ENCODE results near the gene CEPT1. TPM values are rescaled to one million over a fixed set of nuclear protein-coding genes. Genes with fewer than 3 reads are reported as not detected.
"Not testable (repeated sequence)": the region's sequence is repeated elsewhere in the genome, so short reads cannot be mapped to it uniquely, and the experiment has no call there.

The CEPT1 gene
- total RNA-seq, 4 donors from 2014 or later: 12.6 to 82.3 (median 35.8) TPM

DNA sequence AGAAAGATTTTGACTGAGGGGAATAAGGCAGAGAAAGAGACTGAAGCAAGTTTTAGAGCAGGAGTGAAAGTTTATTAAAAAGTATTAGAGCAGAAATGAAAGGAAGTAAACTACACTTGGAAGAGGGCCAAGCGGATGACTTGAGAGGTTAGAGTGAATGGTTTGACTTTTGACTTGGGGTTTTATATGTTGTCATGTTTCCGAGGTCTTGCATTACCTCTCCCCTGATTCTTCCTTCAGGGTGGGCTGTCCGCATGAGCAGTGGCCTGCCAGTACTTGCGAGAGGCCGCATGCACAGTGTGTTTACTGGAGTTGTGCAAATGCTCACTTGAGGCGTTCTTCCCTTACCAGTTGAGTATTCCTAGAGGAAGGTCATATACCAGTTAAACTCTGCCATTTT is 73.4 kb downstream of the CEPT1 start:
- Histone ChIP-seq H3K4me1 (no peaks in the 10 kb centered on the region), H3K4me3 (no peak overlapping the region), H3K36me3 (no peaks in the 10 kb centered on the region), H3K27me3 (no peaks in the 10 kb centered on the region), H3K27ac (no peak overlapping the region), H3K9me3 (no peaks in the 10 kb centered on the region)
- DNase-seq: no peak
- intact Hi-C loops (cut with DNase I; ENCODE audit: low total_unique reads): no loop called here
- no peak for TF ChIP-seq POLR2A (IDR thresholded peaks at IDR 0.05)
- TF ChIP-seq, protein P1, sequence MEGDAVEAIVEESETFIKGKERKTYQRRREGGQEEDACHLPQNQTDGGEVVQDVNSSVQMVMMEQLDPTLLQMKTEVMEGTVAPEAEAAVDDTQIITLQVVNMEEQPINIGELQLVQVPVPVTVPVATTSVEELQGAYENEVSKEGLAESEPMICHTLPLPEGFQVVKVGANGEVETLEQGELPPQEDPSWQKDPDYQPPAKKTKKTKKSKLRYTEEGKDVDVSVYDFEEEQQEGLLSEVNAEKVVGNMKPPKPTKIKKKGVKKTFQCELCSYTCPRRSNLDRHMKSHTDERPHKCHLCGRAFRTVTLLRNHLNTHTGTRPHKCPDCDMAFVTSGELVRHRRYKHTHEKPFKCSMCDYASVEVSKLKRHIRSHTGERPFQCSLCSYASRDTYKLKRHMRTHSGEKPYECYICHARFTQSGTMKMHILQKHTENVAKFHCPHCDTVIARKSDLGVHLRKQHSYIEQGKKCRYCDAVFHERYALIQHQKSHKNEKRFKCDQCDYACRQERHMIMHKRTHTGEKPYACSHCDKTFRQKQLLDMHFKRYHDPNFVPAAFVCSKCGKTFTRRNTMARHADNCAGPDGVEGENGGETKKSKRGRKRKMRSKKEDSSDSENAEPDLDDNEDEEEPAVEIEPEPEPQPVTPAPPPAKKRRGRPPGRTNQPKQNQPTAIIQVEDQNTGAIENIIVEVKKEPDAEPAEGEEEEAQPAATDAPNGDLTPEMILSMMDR (IDR thresholded peaks at IDR 0.05): no peak

DNA sequence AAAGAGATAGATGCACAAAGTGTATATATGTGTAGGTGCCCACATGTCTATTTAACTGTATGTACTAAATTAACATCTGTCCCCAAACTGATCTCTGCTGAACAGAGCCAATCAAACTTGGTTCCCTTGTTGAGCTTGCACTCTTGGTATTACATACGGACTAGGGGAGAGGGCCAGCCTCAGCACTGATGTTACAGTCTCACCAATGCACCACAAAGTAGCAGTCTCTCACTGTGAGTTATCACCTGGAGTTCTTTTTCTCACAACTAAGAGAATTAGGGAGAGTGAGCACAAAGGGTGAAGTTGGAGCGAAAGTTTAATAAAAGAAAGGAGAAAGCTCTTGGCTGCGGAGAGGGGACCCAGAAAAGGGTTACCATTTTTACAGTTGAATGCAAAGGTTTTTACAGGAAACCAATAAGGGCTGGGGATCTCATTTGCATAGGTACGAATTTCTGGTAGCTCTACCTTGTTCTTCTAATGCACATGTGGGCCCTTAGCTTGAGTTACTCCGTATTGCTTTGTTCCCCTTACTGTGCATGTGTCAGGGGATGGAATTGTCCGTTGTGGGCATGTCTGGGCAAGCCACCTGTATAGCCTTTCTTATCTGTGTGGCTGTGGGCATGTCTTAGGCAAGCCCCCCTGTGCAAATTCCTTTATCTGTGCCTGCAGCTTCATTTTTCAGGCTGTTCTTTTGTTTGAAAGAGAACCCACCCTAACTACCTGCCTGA is 74.2 kb downstream of the CEPT1 start:
- Histone ChIP-seq H3K4me1 (no peaks in the 10 kb centered on the region), H3K36me3 (no peaks in the 10 kb centered on the region), H3K9me3 (no peaks in the 10 kb centered on the region), H3K27me3 (no peaks in the 10 kb centered on the region), H3K4me3 (no peak overlapping the region), H3K27ac (no peak overlapping the region)
- TF ChIP-seq, protein P1 (IDR thresholded peaks at IDR 0.05): no peak
- no peak for TF ChIP-seq POLR2A (IDR thresholded peaks at IDR 0.05)
- intact Hi-C loops (cut with DNase I; ENCODE audit: low total_unique reads): no loop called here
- DNase-seq: no peak

DNA sequence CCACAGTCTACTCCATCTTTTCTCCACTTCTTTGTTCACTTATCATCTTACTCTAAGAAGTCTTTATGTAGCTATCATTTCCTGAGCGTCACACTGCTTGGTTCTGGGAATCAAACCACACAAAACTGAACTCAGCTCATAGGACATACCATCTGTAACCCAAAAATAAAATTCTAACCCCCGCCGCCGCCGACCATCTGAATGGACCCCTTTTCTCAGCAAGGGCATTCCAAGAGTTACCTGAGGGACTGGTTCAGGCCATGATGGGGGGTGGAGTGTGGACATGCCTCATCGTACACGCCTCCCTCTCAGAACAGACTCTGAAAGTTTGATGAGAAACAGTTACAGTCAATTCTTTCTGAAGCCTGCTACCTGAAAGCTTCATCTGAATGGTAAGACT is 74.9 kb downstream of the CEPT1 start:
- H3K9me3 ChIP-seq: no peaks in the 10 kb centered on the region
- H3K36me3 ChIP-seq: no peaks in the 10 kb centered on the region
- intact Hi-C loops (cut with DNase I; ENCODE audit: low total_unique reads): no loop called here
- H3K4me1 ChIP-seq: no peaks in the 10 kb centered on the region
- no peak overlapping the region for H3K27ac ChIP-seq
- H3K27me3 ChIP-seq: no peaks in the 10 kb centered on the region
- no peak overlapping the region for H3K4me3 ChIP-seq
- DNase-seq: no peak
- TF ChIP-seq, protein P1 (IDR thresholded peaks at IDR 0.05): no peak
- TF ChIP-seq POLR2A (IDR thresholded peaks at IDR 0.05): no peak

DNA sequence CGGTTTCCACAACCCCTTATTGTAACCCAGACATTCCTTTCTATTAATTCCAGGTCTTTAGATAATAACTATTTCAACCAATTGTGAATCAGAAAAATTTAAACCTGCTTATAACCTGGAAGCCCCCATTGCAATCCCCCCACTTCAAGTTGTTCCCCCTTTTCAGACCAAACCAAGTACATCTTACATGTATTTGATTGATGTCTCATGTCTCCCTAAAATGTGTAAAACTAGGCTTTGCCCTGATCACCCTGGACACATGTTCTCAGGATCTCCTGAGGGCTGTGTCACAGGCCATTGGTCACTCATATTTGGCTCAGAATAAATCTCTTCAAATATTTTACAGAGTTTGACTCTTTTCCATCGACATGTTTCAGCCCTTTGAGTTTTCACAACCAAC is 75.3 kb downstream of the CEPT1 start:
- H3K9me3 ChIP-seq; intact Hi-C loops (cut with DNase I; ENCODE audit: low total_unique reads); H3K36me3 ChIP-seq; DNase-seq; H3K27ac ChIP-seq; H3K27me3 ChIP-seq; H3K4me1 ChIP-seq; H3K4me3 ChIP-seq: not testable (repeated sequence)

DNA sequence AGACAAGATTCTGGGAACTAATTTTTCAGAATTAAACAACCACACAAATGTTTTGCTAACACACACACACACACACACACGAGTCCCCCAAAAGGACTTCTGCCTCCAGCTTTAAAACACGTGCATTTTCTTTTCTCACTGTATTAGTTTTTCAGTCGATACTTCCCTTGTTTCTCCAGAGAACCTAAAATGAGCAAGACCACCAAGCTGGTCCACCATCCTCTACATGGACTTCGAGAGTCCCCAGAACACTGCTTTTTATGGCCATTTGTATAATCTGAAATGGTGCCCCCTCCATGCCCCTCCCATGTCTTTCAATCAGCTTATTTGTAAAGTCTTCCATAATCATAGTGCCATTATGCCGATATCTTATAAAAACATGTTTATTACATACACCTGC is 76.7 kb downstream of the CEPT1 start:
- Histone ChIP-seq H3K36me3 (no peaks in the 10 kb centered on the region), H3K9me3 (no peaks in the 10 kb centered on the region), H3K27me3 (no peaks in the 10 kb centered on the region), H3K4me3 (no peak overlapping the region), H3K4me1 (no peaks in the 10 kb centered on the region), H3K27ac (no peak overlapping the region)
- no peak for TF ChIP-seq POLR2A (IDR thresholded peaks at IDR 0.05)
- TF ChIP-seq, protein P1 (IDR thresholded peaks at IDR 0.05): no peak
- no peak for DNase-seq
- intact Hi-C loops (cut with DNase I; ENCODE audit: low total_unique reads): no loop called here
